ENCODE results near the gene UCK2.

UCK2 gene

GRCh38 chr1:165947797-165948455 is 120.5 kb downstream of the UCK2 start:
- no peak for DNase-seq

- no peak for DNase-seq
Measured at GRCh38 chr1:165949335-165950130, 122.1 kb downstream of the UCK2 start.

- DNase-seq: no peak
Measured at GRCh38 chr1:165954940-165955339, 127.5 kb downstream of the UCK2 start.

GRCh38 chr1:165958306-165958705 is 130.9 kb downstream of the UCK2 start:
- no peak for DNase-seq

- DNase-seq: no peak
Measured at GRCh38 chr1:165960136-165960535, 132.7 kb downstream of the UCK2 start.

GRCh38 chr1:165960881-165961280 is 133.5 kb downstream of the UCK2 start:
- no peak for DNase-seq
